Activated naive CD4-positive, alpha-beta T cell treated with anti-CD3 and anti-CD28 coated beads, Interleukin-2, amount 50 U/mL, for 24 hours (primary cell): ENCODE results near the gene TRUB1.

ENCODE experiments used
- H3K27ac Mint-ChIP-seq: one replicate; pipeline ENCODE4 v1.8.0; 2021; ENCODE audit warnings: mild to moderate bottlenecking, mixed read lengths
- H3K27me3 Mint-ChIP-seq: one replicate; pipeline ENCODE4 v1.8.0; 2021; ENCODE audit warnings: mixed read lengths
- H3K36me3 Mint-ChIP-seq: one replicate; pipeline ENCODE4 v1.8.0; 2021; ENCODE audit warnings: mixed read lengths
- H3K4me1 Mint-ChIP-seq: one replicate; pipeline ENCODE4 v1.8.0; 2021; ENCODE audit warnings: mixed read lengths
- H3K4me3 Mint-ChIP-seq: one replicate; pipeline ENCODE4 v1.8.0; 2021; ENCODE audit warnings: mild to moderate bottlenecking, mixed read lengths
- H3K9me3 Mint-ChIP-seq: one replicate; pipeline ENCODE4 v1.8.0; 2021; ENCODE audit warnings: mixed read lengths

Gene TRUB1

GRCh38 chr10:114943000-114943399 lies 5.0 kb downstream of the TRUB1 start:
- Mint-ChIP-seq H3K27me3 (no peaks in the 10 kb centered on the region), H3K27ac (no peak overlapping the region), H3K4me1 (peaks cover 47% of the 10 kb centered on the region), H3K36me3 (peaks cover 11% of the 10 kb centered on the region), H3K9me3 (no peaks in the 10 kb centered on the region), H3K4me3 (no peak overlapping the region)

GRCh38 chr10:114953047-114953446 lies 15.1 kb downstream of the TRUB1 start:
- Mint-ChIP-seq H3K4me1 (peaks cover 64% of the 10 kb centered on the region), H3K36me3 (peaks cover 17% of the 10 kb centered on the region), H3K9me3 (no peaks in the 10 kb centered on the region), H3K4me3 (no peak overlapping the region), H3K27ac (no peak overlapping the region), H3K27me3 (no peaks in the 10 kb centered on the region)

GRCh38 chr10:114955984-114956383 lies 18.0 kb downstream of the TRUB1 start:
- Mint-ChIP-seq H3K36me3 (peaks cover 21% of the 10 kb centered on the region), H3K27me3 (no peaks in the 10 kb centered on the region), H3K4me1 (peaks cover 39% of the 10 kb centered on the region), H3K4me3 (no peak overlapping the region), H3K27ac (no peak overlapping the region), H3K9me3 (no peaks in the 10 kb centered on the region)

GRCh38 chr10:114956466-114956865 lies 18.5 kb downstream of the TRUB1 start:
- Mint-ChIP-seq H3K4me3 (no peak overlapping the region), H3K27ac (no peak overlapping the region), H3K27me3 (no peaks in the 10 kb centered on the region), H3K4me1 (peaks cover 41% of the 10 kb centered on the region), H3K36me3 (peaks cover 24% of the 10 kb centered on the region), H3K9me3 (no peaks in the 10 kb centered on the region)

GRCh38 chr10:114957122-114957521 lies 19.1 kb downstream of the TRUB1 start:
- Mint-ChIP-seq H3K4me3 (no peak overlapping the region), H3K4me1 (peaks cover 41% of the 10 kb centered on the region), H3K36me3 (peaks cover 24% of the 10 kb centered on the region), H3K9me3 (no peaks in the 10 kb centered on the region), H3K27me3 (no peaks in the 10 kb centered on the region), H3K27ac (no peak overlapping the region)

- Mint-ChIP-seq H3K27me3 (no peaks in the 10 kb centered on the region), H3K4me1 (peaks cover 42% of the 10 kb centered on the region), H3K4me3 (no peak overlapping the region), H3K27ac (no peak overlapping the region), H3K9me3 (no peaks in the 10 kb centered on the region), H3K36me3 (peaks cover 30% of the 10 kb centered on the region)
Measured at GRCh38 chr10:114957673-114958072, 19.7 kb downstream of the TRUB1 start.

GRCh38 chr10:114962441-114962840 lies 24.4 kb downstream of the TRUB1 start:
- Mint-ChIP-seq H3K4me1 (peaks cover 39% of the 10 kb centered on the region), H3K27me3 (no peaks in the 10 kb centered on the region), H3K9me3 (no peaks in the 10 kb centered on the region), H3K27ac (no peak overlapping the region), H3K36me3 (peaks cover 33% of the 10 kb centered on the region), H3K4me3 (no peak overlapping the region)

GRCh38 chr10:114963908-114964307 lies 25.9 kb downstream of the TRUB1 start:
- no peaks in the 10 kb centered on the region for H3K27me3 Mint-ChIP-seq
- peaks cover 36% of the 10 kb centered on the region for H3K36me3 Mint-ChIP-seq
- H3K4me3 Mint-ChIP-seq = no peak overlapping the region

GRCh38 chr10:114967071-114967470 lies 29.1 kb downstream of the TRUB1 start:
- Mint-ChIP-seq H3K27me3 (no peaks in the 10 kb centered on the region), H3K27ac (no peak overlapping the region), H3K4me3 (no peak overlapping the region), H3K9me3 (no peaks in the 10 kb centered on the region), H3K4me1 (peaks cover 54% of the 10 kb centered on the region), H3K36me3 (peaks cover 21% of the 10 kb centered on the region)

More at GRCh38 chr10:114963908-114964307, 25.9 kb downstream of the TRUB1 start:
- Mint-ChIP-seq H3K27ac (no peak overlapping the region), H3K4me1 (peaks cover 48% of the 10 kb centered on the region), H3K9me3 (no peaks in the 10 kb centered on the region)

- no peaks in the 10 kb centered on the region for H3K9me3 Mint-ChIP-seq
- peaks cover 33% of the 10 kb centered on the region for H3K4me1 Mint-ChIP-seq
- H3K4me3 Mint-ChIP-seq = no peak overlapping the region
- H3K36me3 Mint-ChIP-seq = peaks cover 9% of the 10 kb centered on the region
- no peak overlapping the region for H3K27ac Mint-ChIP-seq
- H3K27me3 Mint-ChIP-seq = no peaks in the 10 kb centered on the region
Measured at GRCh38 chr10:114970515-114970914, 32.5 kb downstream of the TRUB1 start.

- Mint-ChIP-seq H3K27ac (no peak overlapping the region), H3K9me3 (no peaks in the 10 kb centered on the region), H3K36me3 (peaks cover 5% of the 10 kb centered on the region), H3K27me3 (no peaks in the 10 kb centered on the region), H3K4me1 (peaks cover 14% of the 10 kb centered on the region), H3K4me3 (no peak overlapping the region)
Measured at GRCh38 chr10:114973306-114973705, 35.3 kb downstream of the TRUB1 start.

GRCh38 chr10:114973997-114974396 lies 36.0 kb downstream of the TRUB1 start:
- Mint-ChIP-seq H3K4me3 (no peak overlapping the region), H3K4me1 (peaks cover 10% of the 10 kb centered on the region), H3K27ac (no peak overlapping the region), H3K36me3 (peaks cover 10% of the 10 kb centered on the region), H3K9me3 (no peaks in the 10 kb centered on the region), H3K27me3 (no peaks in the 10 kb centered on the region)

- H3K36me3 Mint-ChIP-seq = peaks cover 12% of the 10 kb centered on the region
- H3K27ac Mint-ChIP-seq = no peak overlapping the region
- no peaks in the 10 kb centered on the region for H3K9me3 Mint-ChIP-seq
- H3K4me1 Mint-ChIP-seq = peaks cover 6% of the 10 kb centered on the region
- H3K27me3 Mint-ChIP-seq = no peaks in the 10 kb centered on the region
- H3K4me3 Mint-ChIP-seq = no peak overlapping the region
Measured at GRCh38 chr10:114974625-114975024, 36.6 kb downstream of the TRUB1 start.

GRCh38 chr10:114975091-114975490 lies 37.1 kb downstream of the TRUB1 start:
- Mint-ChIP-seq H3K36me3 (peaks cover 15% of the 10 kb centered on the region), H3K4me3 (no peak overlapping the region), H3K27me3 (no peaks in the 10 kb centered on the region), H3K9me3 (no peaks in the 10 kb centered on the region), H3K4me1 (peaks cover 4% of the 10 kb centered on the region), H3K27ac (no peak overlapping the region)

- Mint-ChIP-seq H3K27ac (no peak overlapping the region), H3K4me1 (no peaks in the 10 kb centered on the region), H3K27me3 (no peaks in the 10 kb centered on the region), H3K9me3 (peaks cover 10% of the 10 kb centered on the region), H3K36me3 (peaks cover 57% of the 10 kb centered on the region), H3K4me3 (no peak overlapping the region)
Measured at GRCh38 chr10:114982989-114983388, 45.0 kb downstream of the TRUB1 start.

- H3K9me3 Mint-ChIP-seq = peaks cover 6% of the 10 kb centered on the region
- H3K36me3 Mint-ChIP-seq = peaks cover 39% of the 10 kb centered on the region
- H3K27ac Mint-ChIP-seq = no peak overlapping the region
- no peaks in the 10 kb centered on the region for H3K4me1 Mint-ChIP-seq
- H3K4me3 Mint-ChIP-seq = no peak overlapping the region
- H3K27me3 Mint-ChIP-seq = no peaks in the 10 kb centered on the region
Measured at GRCh38 chr10:114987995-114988394, 50.0 kb downstream of the TRUB1 start.

GRCh38 chr10:114990586-114990985 lies 52.6 kb downstream of the TRUB1 start:
- no peaks in the 10 kb centered on the region for H3K4me1 Mint-ChIP-seq
- no peaks in the 10 kb centered on the region for H3K27me3 Mint-ChIP-seq
- H3K36me3 Mint-ChIP-seq = peaks cover 19% of the 10 kb centered on the region
- no peak overlapping the region for H3K27ac Mint-ChIP-seq
- H3K4me3 Mint-ChIP-seq = no peak overlapping the region
- no peaks in the 10 kb centered on the region for H3K9me3 Mint-ChIP-seq
